ENCODE data around the gene NR6A1. TPM values are rescaled to one million over a fixed set of nuclear protein-coding genes. Genes with fewer than 3 reads are reported as not detected.

The NR6A1 gene
- total and polyA plus RNA-seq, 2 of the 13 experiments (the other 11 are each of a cell fraction or from before 2014, with no cell fraction given) = 28.1 to 31.5 TPM

- Histone ChIP-seq H3K9me3 (ENCODE audit: low read length) (no peaks in the 10 kb centered on the region), H3K27me3 (ENCODE audit: control insufficient read depth in 1 of 2, insufficient read depth in 2 of 2, low read length in 2 of 2) (no peaks in the 10 kb centered on the region; a peak in 1 of 5 replicates), H4K20me1 (ENCODE audit: insufficient read depth, low read length) (no peaks in the 10 kb centered on the region), H3K4me2 (ENCODE audit: low read depth, low read length) (no peak overlapping the region), H3K79me2 (ENCODE audit: insufficient read depth, low read length) (no peaks in the 10 kb centered on the region), H3K9ac (ENCODE audit: insufficient read depth, low read depth, low read length) (no peak overlapping the region), H3K4me3 (replicated peaks in 1 of 3; ENCODE audit: insufficient read depth in 1 of 3, low read depth in 2 of 3, low read length in 3 of 3) (no peak overlapping the region), H2AFZ (ENCODE audit: low read length) (no peak overlapping the region), H3K27ac (ENCODE audit: extremely low read length, insufficient read depth, low read length) (no peak overlapping the region), H3K36me3 (replicated peaks in 1 of 2; ENCODE audit: control insufficient read depth in 1 of 2, insufficient read depth in 2 of 2, low read length in 2 of 2) (no peaks in the 10 kb centered on the region), H3K4me1 (ENCODE audit: insufficient read depth, low read length) (peaks cover 32% of the 10 kb centered on the region)
- no TSS peak for BruUV-seq (replicated peaks)
- ChIA-PET CTCF (ENCODE audit: low intra/inter-chr PET ratio, low total read pairs) (interaction anchor here (1.1 kb wide), 1 partner anchor 57 kb away, joined by 4 read pairs; no protein-coding TSS in a partner anchor), POLR2A (no interaction called here)
- ATAC-seq = no peak
- in situ Hi-C loops (cut with HindIII; ENCODE audit: extremely low pct_ligation_motif_present, low pct_unique_long_range_greater_than_20kb) = no loop called here
- TF ChIP-seq FOXA1 (IDR thresholded peaks at IDR 0.05) (no peak), FOXA1 (CRISPR knock-in tag; IDR thresholded peaks at IDR 0.05) (no peak), ZNF24 (IDR thresholded peaks at IDR 0.05) (no peak), PAF1 (CRISPR knock-in tag; IDR thresholded peaks at IDR 0.05) (no peak), DZIP1 (CRISPR knock-in tag; IDR thresholded peaks at IDR 0.05) (no peak), FOXM1 (CRISPR knock-in tag; IDR thresholded peaks at IDR 0.05) (no peak), ZNF761 (CRISPR knock-in tag; conservative IDR thresholded peaks at IDR 0.05) (no peak), TCF7 (IDR thresholded peaks at IDR 0.05; ENCODE audit: low read depth) (no peak), ZNF253 (CRISPR knock-in tag; IDR thresholded peaks at IDR 0.05; ENCODE audit: borderline replicate concordance) (no peak), SIN3A (IDR thresholded peaks at IDR 0.05; ENCODE audit: borderline replicate concordance, low read depth, low read length) (no peak), CREB3 (CRISPR knock-in tag; IDR thresholded peaks at IDR 0.05) (no peak), ZFP41 (CRISPR knock-in tag; IDR thresholded peaks at IDR 0.05; ENCODE audit: borderline replicate concordance) (no peak), FOXO1 (CRISPR knock-in tag; IDR thresholded peaks at IDR 0.05) (no peak), MZF1 (CRISPR knock-in tag; IDR thresholded peaks at IDR 0.05; ENCODE audit: borderline replicate concordance) (no peak)
- TF ChIP-seq, protein P1, sequence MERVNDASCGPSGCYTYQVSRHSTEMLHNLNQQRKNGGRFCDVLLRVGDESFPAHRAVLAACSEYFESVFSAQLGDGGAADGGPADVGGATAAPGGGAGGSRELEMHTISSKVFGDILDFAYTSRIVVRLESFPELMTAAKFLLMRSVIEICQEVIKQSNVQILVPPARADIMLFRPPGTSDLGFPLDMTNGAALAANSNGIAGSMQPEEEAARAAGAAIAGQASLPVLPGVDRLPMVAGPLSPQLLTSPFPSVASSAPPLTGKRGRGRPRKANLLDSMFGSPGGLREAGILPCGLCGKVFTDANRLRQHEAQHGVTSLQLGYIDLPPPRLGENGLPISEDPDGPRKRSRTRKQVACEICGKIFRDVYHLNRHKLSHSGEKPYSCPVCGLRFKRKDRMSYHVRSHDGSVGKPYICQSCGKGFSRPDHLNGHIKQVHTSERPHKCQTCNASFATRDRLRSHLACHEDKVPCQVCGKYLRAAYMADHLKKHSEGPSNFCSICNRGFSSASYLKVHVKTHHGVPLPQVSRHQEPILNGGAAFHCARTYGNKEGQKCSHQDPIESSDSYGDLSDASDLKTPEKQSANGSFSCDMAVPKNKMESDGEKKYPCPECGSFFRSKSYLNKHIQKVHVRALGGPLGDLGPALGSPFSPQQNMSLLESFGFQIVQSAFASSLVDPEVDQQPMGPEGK (CRISPR knock-in tag; IDR thresholded peaks at IDR 0.05) = no peak
- TF ChIP-seq, protein P2, sequence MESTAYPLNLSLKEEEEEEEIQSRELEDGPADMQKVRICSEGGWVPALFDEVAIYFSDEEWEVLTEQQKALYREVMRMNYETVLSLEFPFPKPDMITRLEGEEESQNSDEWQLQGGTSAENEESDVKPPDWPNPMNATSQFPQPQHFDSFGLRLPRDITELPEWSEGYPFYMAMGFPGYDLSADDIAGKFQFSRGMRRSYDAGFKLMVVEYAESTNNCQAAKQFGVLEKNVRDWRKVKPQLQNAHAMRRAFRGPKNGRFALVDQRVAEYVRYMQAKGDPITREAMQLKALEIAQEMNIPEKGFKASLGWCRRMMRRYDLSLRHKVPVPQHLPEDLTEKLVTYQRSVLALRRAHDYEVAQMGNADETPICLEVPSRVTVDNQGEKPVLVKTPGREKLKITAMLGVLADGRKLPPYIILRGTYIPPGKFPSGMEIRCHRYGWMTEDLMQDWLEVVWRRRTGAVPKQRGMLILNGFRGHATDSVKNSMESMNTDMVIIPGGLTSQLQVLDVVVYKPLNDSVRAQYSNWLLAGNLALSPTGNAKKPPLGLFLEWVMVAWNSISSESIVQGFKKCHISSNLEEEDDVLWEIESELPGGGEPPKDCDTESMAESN (CRISPR knock-in tag; conservative IDR thresholded peaks at IDR 0.05) = no peak
- WGBS (ENCODE audit: low lambda C conversion rate) = 49% methylated on average over 8 of the region's 13 CpGs
- intact Hi-C loops (cut with micrococcal nuclease; ENCODE audit: unreplicated experiment) = no loop called here
- no peak for FAIRE-seq
- no peak for DNase-seq (ENCODE audit: low spot score)
Observed at GRCh38 chr9:124782661-124783574, 11.8 kb upstream of the NR6A1 start.
